Measurements from ENCODE around the gene PLD6. TPM values are rescaled to one million over a fixed set of nuclear protein-coding genes. Genes with fewer than 3 reads are reported as not detected.

The PLD6 gene
- total RNA-seq, 1 experiment from 2014 or later: 8.0 TPM

- Histone ChIP-seq H3K4me1 (no peaks in the 10 kb centered on the region), H3K4me3 (ENCODE audit: low read depth, low read length) (no peak overlapping the region), H3K36me3 (ENCODE audit: control insufficient read depth, insufficient read depth, low read length) (peaks cover 10% of the 10 kb centered on the region), H3K27me3 (replicated peaks; ENCODE audit: control insufficient read depth, insufficient read depth, low read length) (no peaks in the 10 kb centered on the region), H3K9me3 (no peaks in the 10 kb centered on the region)
- H3K4me3 Mint-ChIP-seq (ENCODE audit: unreplicated experiment): no peak overlapping the region
- no TSS peak for BruUV-seq (replicated peaks)
- no peaks in the 10 kb centered on the region for H3K27me3 Mint-ChIP-seq (ENCODE audit: insufficient read depth, unreplicated experiment)
- no peaks in the 10 kb centered on the region for H3K9me3 Mint-ChIP-seq (ENCODE audit: unreplicated experiment)
- DNase-seq: no peak
- intact Hi-C loops (cut with micrococcal nuclease; ENCODE audit: unreplicated experiment): no loop called here
- no peaks in the 10 kb centered on the region for H3K4me1 Mint-ChIP-seq (ENCODE audit: low read depth, unreplicated experiment)
- ChIA-PET POLR2A (no interaction called here), CTCF (no interaction called here)
- H3K36me3 Mint-ChIP-seq (ENCODE audit: insufficient read depth, unreplicated experiment): peaks cover 93% of the 10 kb centered on the region
- no peak overlapping the region for H3K27ac Mint-ChIP-seq (ENCODE audit: unreplicated experiment)
- no peak for TF ChIP-seq CTCF (IDR thresholded peaks at IDR 0.05; ENCODE audit: insufficient read depth in 1 of 2, low read depth in 1 of 2, low read length in 1 of 2, severe bottlenecking in 1 of 2, unreplicated experiment in 1 of 2)
Measured at GRCh38 chr17:17164156-17164555, 42.0 kb downstream of the PLD6 start.

- Histone ChIP-seq H3K4me1 (no peaks in the 10 kb centered on the region), H3K27me3 (replicated peaks; ENCODE audit: control insufficient read depth, insufficient read depth, low read length) (no peaks in the 10 kb centered on the region), H3K9me3 (no peaks in the 10 kb centered on the region), H3K36me3 (ENCODE audit: control insufficient read depth, insufficient read depth, low read length) (peaks cover 10% of the 10 kb centered on the region), H3K4me3 (ENCODE audit: low read depth, low read length) (no peak overlapping the region)
- no peaks in the 10 kb centered on the region for H3K4me1 Mint-ChIP-seq (ENCODE audit: low read depth, unreplicated experiment)
- intact Hi-C loops (cut with micrococcal nuclease; ENCODE audit: unreplicated experiment): no loop called here
- H3K9me3 Mint-ChIP-seq (ENCODE audit: unreplicated experiment): no peaks in the 10 kb centered on the region
- H3K27ac Mint-ChIP-seq (ENCODE audit: unreplicated experiment): no peak overlapping the region
- no peaks in the 10 kb centered on the region for H3K27me3 Mint-ChIP-seq (ENCODE audit: insufficient read depth, unreplicated experiment)
- no peak overlapping the region for H3K4me3 Mint-ChIP-seq (ENCODE audit: unreplicated experiment)
- CTCF ChIA-PET: no interaction called here
- TF ChIP-seq CTCF (IDR thresholded peaks at IDR 0.05; ENCODE audit: insufficient read depth in 1 of 2, low read depth in 1 of 2, low read length in 1 of 2, severe bottlenecking in 1 of 2, unreplicated experiment in 1 of 2): no peak
- peaks cover 89% of the 10 kb centered on the region for H3K36me3 Mint-ChIP-seq (ENCODE audit: insufficient read depth, unreplicated experiment)
- POLR2A ChIA-PET: no interaction called here
- DNase-seq: no peak
- no TSS peak for BruUV-seq (replicated peaks)
Measured at GRCh38 chr17:17161759-17162158, 44.4 kb downstream of the PLD6 start.

- ChIA-PET CTCF (no interaction called here), POLR2A (no interaction called here)
- Histone ChIP-seq H3K9me3 (no peaks in the 10 kb centered on the region), H3K4me1 (no peaks in the 10 kb centered on the region), H3K4me3 (ENCODE audit: low read depth, low read length) (no peak overlapping the region), H3K36me3 (ENCODE audit: control insufficient read depth, insufficient read depth, low read length) (peaks cover 9% of the 10 kb centered on the region), H3K27me3 (replicated peaks; ENCODE audit: control insufficient read depth, insufficient read depth, low read length) (no peaks in the 10 kb centered on the region)
- no TSS peak for BruUV-seq (replicated peaks)
- no peak for DNase-seq
- no peak overlapping the region for H3K27ac Mint-ChIP-seq (ENCODE audit: unreplicated experiment)
- no peaks in the 10 kb centered on the region for H3K4me1 Mint-ChIP-seq (ENCODE audit: low read depth, unreplicated experiment)
- no peaks in the 10 kb centered on the region for H3K27me3 Mint-ChIP-seq (ENCODE audit: insufficient read depth, unreplicated experiment)
- H3K4me3 Mint-ChIP-seq (ENCODE audit: unreplicated experiment): no peak overlapping the region
- H3K9me3 Mint-ChIP-seq (ENCODE audit: unreplicated experiment): no peaks in the 10 kb centered on the region
- peaks cover 89% of the 10 kb centered on the region for H3K36me3 Mint-ChIP-seq (ENCODE audit: insufficient read depth, unreplicated experiment)
- intact Hi-C loops (cut with micrococcal nuclease; ENCODE audit: unreplicated experiment): no loop called here
- TF ChIP-seq CTCF (IDR thresholded peaks at IDR 0.05; ENCODE audit: insufficient read depth in 1 of 2, low read depth in 1 of 2, low read length in 1 of 2, severe bottlenecking in 1 of 2, unreplicated experiment in 1 of 2): no peak
Measured at GRCh38 chr17:17161121-17161520, 45.0 kb downstream of the PLD6 start.

Measured in Caco-2 (cell line).